ENCODE results near the gene CGB5.
"Not testable (repeated sequence)": the region's sequence is repeated elsewhere in the genome, so short reads cannot be mapped to it uniquely, and the experiment has no call there.

The CGB5 gene

DNA sequence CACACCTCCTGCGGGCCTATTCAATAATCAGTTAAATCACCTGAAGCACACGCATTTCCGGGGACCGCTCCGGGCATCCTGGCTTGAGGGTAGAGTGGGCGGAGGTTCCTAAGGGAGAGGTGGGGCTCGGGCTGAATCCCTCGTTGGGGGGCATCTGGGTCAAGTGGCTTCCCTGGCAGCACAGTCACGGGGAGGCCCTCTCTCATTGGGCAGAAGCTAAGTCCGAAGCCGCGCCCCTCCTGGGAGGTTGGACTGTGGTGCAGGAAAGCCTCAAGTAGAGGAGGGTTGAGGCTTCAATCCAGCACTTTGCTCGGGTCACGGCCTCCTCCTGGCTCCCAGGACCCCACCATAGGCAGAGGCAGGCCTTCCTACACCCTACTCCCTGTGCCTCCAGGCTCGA lies at the start of gene CGB5:
CGB5 (plus strand) TSS at position 301 of the 400 bp plus-strand sequence. CDS start 362 bp downstream, outside the sequence.
- not testable (repeated sequence) for DNase-seq (ENCODE audit: low spot score)

DNA sequence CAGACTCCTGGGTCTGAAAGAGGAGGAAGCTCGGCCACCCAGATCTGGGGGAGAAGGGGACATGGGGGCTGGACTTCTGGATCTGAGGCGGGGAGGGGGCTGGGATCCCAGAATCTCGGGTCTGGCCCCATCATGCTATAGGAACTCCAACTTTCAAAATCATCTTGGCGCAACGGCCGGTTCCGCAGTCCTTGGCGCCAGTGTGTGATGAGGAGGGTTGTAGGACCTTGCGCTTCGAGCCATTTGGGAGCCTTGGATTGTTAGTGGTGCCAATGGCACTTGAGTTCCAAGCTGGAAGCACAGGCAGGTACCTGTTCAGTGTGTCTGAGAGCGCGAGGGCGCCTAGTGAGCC lies 49.6 kb upstream of the CGB5 start:
- DNase-seq (ENCODE audit: low spot score) = no peak

DNA sequence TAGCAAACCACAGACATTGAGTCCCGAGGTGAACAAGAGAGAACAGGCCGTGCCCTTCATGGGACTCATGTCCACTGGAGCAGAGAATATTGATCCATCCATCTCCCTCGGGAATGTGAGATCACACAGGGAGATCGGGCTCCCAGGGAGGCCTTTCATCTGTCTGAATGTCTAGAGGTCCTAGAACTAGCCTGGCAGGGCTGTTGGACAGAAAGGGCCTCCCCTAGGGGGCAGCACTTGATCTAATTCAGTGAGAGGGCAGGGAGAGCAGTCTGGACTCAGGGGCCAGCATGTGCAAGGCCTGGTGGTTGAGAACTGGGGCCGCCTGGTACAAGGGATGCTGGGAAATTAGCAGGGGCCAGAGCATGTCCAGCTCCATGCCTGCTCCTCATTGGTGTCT lies 45.7 kb upstream of the CGB5 start:
- DNase-seq (ENCODE audit: low spot score) = peak; percentile 46

DNA sequence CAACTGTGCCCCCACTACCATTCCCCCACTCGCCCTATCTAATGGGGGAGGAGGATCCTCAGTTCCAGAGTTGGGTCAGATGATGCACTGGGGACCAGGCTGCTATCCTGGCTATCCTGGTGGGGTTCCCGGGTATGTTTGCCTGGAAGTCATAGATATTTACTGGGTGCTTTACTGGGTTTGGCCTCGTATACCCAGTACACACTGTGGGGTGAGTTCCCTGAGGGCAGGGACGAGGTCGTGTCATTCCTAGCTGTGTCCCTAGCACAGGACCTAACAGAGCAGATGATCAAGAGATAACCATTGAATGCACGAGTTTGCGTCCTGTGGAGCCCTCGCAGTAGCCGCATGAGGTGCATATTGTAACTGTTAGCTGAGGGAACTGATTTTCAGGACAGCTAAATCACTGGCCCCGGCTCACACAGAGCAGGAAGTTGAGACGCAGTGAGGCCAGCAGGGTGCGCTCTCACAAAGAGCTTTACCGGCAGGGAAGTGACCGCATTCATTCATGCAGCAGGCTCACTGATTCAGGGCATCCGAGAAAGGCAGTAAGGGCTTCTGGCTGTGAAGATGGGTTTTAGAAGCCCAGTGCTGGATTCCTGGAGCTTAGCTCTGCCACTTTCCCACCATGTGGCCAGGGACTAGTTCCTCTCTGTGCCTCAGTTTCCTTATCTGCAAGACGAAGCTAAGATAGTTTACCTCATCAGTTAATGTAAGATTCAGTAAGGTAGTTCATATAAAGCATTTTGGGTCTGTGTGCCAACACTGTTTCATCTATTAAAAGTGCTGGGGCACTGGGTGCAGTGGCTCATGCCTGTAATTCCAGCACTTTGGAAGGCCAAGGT lies 43.9 kb upstream of the CGB5 start:
- DNase-seq (ENCODE audit: low spot score) = peak; percentile 73

DNA sequence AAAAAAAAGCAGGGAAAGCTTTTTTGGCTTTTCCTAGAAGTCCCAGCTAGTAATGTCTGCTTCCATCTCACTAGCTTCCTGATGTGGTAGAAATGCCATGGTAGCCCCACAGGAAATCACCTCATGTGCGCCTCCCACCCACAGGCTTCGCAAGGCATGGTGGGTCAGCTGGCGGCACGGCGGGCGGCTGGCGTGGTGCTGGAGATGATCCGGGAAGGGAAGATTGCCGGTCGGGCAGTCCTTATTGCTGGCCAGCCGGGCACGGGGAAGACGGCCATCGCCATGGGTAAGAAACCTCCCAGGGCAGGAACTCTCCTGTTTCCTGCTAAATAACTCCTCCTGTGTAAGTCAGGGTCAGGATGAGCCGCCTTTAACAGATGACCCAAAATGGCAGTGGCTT lies 39.5 kb upstream of the CGB5 start:
- no peak for DNase-seq (ENCODE audit: low spot score)

DNA sequence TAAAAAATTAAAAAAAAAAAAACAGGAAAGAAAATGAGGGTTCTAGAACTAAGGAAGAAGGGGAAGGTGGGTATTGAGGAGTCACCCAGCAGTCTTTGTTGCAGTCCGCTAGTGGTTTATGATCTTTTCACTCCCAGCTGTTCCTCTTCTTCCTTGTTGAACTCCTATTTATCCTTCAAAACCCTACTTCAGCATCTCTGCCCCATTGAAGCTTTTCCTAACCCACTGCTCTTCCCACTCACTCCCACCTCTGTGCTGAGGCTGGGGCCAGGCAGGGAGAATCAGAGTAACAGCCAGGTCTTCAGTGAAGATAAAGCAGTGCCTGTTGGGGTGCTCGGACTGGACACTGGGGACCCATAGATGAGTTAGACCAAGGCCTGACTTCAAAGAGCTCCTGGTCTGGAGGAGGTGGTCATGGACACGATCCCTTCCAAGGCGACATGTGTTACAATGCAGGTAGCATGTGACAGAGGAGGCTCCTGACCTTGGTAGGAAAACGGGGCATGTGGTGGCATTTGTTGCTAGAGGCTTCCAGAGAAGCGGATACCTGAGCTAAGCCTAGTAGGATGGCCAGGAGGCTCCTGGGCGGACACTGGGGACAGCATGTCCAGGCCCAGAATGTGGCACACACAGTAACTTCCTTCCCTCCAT lies 38.6 kb upstream of the CGB5 start:
- no peak for DNase-seq (ENCODE audit: low spot score)

DNA sequence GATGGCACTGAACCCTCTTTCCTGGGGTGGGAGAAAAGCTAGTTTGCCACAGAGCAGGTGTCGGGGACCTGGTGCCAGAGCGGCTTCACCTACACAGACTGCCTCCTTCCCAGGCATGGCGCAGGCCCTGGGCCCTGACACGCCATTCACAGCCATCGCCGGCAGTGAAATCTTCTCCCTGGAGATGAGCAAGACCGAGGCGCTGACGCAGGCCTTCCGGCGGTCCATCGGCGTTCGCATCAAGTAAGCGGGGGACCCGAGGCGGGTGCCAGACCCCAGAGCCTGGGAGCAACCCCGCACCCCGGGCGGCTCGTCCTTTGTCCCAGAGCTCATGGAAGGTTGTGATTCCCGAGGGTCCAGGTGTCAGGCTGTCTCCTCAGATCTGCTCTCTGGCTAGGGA lies 36.7 kb upstream of the CGB5 start:
- DNase-seq (ENCODE audit: low spot score) = no peak

DNA sequence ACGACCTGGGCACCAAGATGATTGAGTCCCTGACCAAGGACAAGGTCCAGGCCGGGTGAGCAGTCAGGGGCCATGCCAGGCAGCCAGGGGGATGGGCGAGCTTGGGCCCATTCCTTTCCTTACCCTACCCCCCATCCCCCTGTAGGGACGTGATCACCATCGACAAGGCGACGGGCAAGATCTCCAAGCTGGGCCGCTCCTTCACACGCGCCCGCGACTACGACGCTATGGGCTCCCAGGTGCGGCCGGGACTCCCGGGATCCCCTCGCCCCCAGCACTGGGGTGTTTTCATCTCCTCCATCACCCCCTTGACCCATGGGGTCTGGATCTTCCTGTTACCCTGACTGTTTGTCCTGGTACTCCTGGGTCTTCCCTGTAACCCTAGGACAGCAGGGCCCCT lies 33.8 kb upstream of the CGB5 start:
- DNase-seq (ENCODE audit: low spot score) = no peak

DNA sequence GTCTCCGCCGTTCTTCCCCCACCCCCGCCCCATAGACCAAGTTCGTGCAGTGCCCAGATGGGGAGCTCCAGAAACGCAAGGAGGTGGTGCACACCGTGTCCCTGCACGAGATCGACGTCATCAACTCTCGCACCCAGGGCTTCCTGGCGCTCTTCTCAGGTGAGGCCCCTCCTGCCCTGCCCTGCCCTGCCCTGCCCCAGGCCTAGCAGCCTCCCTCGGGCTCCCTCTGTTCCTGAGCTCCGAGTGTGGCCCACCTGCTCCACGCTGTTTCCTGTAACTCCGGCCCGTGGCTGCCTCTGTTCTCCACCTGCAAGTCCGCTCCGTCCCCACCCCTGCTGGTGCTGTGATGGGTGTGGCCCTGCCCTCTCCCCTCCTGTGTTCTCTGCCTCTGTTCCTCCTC lies 33.2 kb upstream of the CGB5 start:
- DNase-seq (ENCODE audit: low spot score) = no peak

DNA sequence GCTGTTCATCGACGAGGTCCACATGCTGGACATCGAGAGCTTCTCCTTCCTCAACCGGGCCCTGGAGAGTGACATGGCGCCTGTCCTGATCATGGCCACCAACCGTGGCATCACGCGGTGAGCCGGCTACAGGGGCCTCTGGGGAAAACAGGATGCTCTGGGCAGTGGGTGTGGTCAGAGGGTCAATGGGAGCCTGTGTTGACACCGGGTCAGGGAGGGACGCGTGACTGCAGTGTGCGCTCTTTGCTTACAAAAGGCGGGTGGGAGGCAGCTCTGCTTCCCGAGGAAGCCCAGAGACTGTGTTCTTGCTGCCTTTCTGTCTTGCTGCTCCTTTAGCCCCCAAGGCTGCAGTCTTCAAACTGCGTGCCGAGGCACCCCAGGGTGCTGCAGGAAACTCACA lies 32.5 kb upstream of the CGB5 start:
- DNase-seq (ENCODE audit: low spot score) = no peak

DNA sequence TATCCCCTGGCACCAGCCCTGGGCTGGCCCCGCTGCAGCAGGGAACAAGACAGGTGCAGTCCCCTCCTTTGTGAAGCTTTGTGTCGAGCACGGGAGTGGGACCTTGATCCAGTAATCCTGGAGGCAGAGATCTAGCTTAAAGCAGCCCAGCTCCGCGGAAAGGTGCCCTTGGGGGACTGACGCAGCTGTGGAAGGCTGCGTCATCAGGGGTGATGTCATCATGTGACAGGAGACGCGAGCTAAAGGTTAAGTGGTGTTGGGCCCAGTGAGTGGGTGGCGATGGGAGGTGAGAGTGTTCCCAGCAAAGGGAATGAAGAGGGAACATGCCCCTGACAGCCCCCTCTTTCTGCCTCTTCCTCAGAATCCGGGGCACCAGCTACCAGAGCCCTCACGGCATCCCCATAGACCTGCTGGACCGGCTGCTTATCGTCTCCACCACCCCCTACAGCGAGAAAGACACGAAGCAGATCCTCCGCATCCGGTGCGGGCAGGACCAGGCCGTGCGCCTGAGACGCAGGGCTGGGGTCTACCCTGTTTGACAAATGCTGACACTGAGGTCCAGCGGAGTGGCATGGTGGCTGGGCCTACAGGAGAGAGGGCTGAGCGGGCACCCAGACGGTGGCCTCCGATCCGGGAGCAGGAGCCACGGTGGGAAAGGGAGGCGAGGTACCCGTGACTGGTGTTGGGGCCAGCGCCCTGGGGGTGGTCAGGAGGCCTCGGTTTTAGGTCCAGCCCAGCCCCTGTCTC lies 29.4 kb upstream of the CGB5 start:
- DNase-seq (ENCODE audit: low spot score) = no peak

DNA sequence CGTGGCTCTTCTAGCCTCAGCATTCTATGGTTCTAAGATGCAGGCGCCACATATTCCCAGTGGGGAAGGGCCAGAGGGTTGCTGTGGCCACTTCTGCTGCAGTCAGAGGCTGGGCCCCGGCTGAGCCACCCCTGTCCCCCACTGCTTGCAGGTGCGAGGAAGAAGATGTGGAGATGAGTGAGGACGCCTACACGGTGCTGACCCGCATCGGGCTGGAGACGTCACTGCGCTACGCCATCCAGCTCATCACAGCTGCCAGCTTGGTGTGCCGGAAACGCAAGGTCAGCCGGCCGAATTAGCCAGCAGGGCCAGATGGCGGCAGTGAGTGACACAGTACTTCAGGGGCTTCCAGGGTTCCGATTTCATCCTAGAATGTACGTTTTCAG lies 28.8 kb upstream of the CGB5 start:
- no peak for DNase-seq (ENCODE audit: low spot score)

DNA sequence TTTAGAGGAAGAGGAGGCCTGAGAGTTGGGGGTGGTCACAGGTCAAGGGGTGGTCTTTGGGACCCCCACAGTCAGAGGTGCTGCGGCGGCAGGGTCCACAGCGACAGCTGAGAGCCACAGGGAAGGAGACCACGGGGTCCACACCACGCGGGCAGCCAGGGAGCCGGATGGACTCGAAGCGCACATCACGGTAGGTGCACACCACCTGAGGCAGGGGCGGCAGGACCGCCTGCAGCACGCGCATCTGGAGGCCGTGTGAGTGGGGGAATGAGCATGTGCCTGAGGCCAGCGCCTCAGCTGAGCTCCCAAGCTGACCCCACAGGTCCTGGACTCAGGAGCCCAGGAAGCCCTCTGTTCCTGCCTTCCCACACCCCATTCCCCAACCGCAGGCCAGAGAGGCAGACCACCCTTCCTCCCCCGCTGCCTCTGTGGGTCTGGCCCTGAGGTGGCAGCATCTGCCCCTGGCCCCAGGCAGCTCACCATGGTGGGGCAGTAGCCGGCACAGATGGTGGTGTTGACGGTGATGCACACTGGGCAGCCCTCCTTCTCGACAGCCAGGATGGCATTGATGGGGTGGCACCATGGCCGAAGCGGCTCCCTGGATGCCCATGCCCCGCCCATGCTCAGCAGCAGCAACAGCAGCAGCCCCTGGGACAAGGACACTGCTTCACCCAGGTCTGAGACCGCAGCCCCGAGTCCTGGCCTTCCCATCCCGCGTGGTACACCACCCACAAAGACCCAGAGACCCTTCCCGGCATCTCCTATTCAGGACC lies 27.4 kb upstream of the CGB5 start:
- DNase-seq (ENCODE audit: low spot score) = no peak

DNA sequence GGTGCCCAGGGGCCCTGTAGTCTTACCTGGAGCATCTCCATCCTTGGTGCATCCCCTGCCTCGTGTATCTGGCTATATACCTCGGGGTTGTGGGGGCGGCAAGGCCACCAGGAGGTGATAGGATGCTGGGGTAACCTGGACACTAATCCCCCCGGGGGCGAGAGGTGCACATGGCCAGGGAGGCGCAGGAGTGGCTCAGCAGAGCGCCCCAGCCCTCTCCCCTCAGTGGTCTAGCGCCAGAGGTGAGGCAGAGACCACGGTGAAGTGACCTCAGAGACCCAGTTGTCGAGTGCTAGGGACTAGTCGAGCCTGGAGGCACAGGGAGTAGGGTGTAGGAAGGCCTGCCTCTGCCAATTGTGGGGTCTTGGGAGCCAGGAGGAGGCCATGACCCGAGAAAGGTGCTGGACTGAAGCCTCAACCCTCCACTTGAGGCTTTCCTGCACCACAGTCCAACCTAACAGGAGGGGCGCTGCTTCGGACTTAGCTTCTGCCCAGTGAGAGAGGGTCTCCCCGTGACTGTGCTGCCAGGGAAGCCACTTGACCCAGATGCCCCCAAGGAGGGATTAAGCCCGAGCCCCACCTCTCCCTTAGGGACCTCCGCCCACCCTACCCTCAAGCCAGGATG lies 26.5 kb upstream of the CGB5 start, which contains the start of gene LHB:
LHB (minus strand) TSS at position 51 of the 625 bp plus-strand sequence; CDS start at position 41, 10 bp downstream.
- no peak for DNase-seq (ENCODE audit: low spot score)

DNA sequence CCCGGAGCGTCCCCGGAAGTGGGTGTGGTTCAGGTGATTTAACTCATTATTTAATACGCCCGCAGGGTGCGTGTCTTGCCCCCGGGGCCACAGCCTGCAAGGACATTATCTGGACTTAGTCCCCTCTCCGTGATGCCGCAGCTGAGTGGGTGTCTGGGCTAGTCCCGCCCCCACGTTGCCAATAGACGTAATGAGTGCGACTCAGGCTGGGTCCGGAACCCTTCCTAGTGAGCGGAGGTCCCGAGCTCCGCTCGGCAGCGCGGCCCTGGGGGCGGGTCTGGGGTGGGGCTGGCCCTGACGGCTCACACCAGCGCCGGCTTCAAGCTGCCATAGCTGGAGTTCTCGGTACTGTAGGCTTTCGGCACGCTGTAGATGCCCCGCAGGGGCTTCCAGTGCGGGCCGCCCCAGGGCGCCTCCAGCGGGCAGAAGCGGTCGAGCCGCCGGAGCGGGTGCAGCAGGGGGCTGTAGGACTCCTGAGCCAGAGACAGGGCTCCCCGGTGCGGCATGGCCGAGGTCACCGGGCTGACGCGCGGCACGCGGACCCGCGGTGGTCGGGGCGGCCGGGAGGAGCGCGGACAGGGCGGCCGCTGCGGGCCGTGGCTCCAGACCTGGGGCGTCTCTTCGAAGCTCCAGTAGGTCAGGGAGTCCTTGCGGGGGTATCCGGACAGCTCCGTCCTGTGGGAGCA lies 25.8 kb upstream of the CGB5 start:
- peak; percentile 67 for DNase-seq (ENCODE audit: low spot score)

DNA sequence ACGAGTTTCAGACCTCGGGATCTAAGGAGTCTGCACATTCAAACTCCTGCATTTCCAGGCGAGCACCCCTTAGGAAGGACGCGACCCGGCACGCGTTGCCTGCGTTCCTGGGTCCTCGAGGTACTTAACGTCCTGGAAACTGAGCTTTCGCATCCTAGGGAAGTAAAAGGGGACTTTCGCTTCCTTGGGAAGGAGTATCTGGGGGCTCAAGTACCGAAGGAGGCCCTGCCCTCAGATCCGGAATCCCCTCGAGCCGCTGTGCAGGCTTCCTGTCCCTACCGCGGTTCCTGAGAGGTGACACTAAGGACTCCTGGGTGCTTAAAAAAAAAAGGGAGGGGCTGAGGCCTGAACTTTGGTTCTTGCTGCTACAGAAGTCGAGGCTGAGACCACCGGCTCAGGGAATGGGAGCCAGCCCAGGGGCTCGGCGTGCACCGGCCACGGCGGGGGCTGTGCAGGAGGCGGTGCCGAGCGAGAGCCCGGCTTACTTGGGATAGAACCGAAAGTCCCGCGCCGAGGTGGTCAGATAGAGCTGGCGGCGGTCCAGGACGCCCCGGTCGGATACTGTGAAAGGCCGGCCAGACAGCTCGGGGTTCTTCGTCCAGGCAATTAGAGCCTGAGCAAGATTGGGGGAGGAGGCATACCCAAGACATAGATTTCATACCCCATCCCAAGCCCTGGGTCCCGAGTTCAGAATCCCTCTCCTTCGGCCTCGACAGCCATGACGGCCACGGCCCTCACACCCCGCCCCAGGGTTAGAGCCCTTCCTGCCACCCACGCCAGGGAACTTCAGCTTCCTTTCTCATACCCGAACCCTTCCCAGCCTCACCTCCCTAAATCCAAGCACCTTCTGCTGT lies 25.0 kb upstream of the CGB5 start:
- DNase-seq (ENCODE audit: low spot score) = not testable (repeated sequence)

DNA sequence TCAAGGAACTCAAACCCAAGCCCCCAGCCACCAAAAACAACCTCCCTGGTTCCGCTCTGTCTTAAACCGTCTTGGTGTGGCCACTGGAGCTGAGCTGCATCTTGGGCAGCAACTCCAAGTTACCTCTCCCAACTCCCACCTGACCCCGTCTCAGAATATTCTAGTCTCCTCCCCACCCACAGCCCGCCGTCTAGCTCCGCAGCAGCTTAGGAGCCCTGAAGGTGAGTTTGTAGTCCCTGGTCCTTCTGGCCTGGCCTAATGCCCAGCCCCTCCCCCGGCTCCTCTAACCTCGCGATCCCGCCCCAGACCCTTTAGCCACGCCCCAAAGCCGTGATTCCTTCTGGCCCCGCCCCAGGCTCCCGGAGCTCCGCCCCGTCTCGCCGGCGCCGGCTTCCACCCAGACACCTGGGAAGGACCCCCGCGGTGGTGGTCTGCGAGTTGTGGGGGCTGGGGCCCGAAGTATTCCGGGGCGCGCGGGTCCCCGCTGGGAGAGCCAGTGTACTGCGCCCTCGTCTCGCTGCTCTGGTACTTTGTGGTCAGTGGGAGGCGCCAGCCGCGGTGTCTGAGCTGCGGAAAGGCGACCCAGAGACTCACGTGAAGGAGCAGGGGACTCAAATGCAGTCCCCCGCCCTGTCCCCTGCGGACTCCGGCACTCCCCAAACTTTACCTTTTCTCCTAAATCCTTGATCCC lies 24.3 kb upstream of the CGB5 start:
- peak; percentile 56 for DNase-seq (ENCODE audit: low spot score)

DNA sequence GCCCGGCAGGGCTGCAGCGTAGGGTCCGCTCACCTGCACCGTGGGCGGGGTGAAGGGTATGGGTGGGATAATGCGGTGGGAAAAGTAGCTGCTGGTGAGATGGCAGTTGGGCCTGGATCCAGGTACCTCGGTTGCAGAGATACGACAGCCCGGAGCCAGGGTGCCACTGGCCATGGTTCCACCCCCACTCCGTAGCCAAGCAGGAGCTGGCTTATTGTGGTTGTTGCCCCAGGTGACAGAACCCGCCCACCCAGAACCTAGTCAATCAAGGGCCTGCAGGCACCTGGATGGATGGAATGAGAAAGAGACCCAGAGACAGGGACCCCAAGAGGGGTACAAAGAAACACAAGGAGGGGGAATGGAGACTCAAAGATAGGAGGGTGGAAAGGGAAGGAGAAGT lies 23.3 kb upstream of the CGB5 start:
- DNase-seq (ENCODE audit: low spot score) = no peak
